GM21619 (cell line): ENCODE data around the gene TSPAN16.

Experiments
- ATAC-seq: cut with Tn5 transposase; IDR thresholded peaks from one replicate; pipeline ENCODE4 v1.9.1; 2021; ENCODE audit not compliant: unreplicated experiment

TSPAN16 gene

DNA sequence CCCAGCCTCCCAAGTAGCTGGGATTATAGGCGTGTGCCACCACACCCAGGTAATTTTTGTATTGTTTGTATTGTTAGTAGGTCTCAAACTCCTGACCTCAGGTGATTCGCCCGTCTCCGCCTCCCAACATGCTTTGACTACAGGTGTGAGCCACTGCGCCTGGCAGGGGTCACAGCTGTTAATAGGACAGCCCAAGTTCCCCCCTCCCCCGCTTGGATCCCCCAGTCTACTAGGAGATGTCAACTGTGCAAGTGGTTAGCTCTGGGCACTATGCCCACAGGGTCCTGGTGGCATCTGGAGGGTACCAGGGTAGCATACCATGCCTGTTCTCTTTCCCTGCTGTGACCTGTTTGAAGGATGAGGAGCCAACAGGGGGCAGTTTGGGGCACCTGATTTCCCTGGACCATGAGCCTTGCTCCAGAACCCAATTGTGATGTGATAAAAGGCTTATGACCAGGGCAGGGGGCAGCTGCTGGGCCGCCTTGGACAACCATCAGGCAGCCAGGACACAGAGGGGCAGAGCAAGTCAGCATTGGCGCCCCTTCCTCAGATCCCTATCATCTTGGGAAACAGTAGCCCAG is at the start of gene TSPAN16:
TSPAN16 (plus strand) TSS at position 496 of the 581 bp plus-strand sequence. CDS start 138 bp downstream, outside the sequence.
- no peak for ATAC-seq

GRCh38 chr19:11246941-11247340 is 49.0 kb upstream of the TSPAN16 start:
- ATAC-seq: no peak

DNA sequence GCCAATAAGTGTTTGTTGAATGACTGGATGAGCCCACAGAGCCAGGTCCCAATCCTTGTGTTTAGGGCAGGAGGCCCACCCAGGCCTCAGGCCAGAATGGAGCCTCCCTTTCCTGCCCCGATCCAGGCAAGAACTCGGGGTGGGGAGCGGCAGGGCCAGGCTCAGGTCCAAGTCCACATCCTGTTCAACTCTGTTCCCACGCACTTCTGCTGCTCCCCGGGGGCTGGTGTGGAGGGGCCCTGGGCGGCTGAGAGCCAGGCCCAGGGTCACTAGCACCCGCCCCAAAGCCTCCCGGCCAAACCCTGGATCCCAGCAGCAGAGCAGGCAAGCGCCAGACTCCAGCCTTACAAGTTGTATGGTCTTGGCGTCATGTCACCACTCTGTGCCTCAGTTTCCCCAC is 48.6 kb upstream of the TSPAN16 start:
- ATAC-seq: no peak

GRCh38 chr19:11247934-11248333 is 48.0 kb upstream of the TSPAN16 start:
- no peak for ATAC-seq

DNA sequence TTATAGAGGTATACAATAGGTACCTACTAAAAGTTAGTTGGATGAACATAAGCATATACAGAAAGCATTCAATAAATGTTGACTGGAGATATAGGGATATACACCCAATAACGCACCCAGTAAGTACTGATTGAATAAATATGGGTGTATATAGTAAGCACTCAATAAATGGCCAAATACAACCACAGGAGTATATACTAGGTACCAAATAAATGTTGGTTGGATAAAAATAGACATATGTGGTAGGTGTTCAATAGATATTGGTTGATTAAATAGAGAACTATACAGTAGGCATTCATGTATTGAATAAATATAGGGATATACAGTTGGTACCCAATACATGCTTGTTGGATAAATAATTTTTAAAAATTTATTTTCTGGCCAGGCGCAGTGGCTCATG is 47.1 kb upstream of the TSPAN16 start:
- ATAC-seq: no peak

- ATAC-seq: no peak
These were observed 44.7 kb upstream of the TSPAN16 start for GRCh38 chr19:11251217-11251616.

DNA sequence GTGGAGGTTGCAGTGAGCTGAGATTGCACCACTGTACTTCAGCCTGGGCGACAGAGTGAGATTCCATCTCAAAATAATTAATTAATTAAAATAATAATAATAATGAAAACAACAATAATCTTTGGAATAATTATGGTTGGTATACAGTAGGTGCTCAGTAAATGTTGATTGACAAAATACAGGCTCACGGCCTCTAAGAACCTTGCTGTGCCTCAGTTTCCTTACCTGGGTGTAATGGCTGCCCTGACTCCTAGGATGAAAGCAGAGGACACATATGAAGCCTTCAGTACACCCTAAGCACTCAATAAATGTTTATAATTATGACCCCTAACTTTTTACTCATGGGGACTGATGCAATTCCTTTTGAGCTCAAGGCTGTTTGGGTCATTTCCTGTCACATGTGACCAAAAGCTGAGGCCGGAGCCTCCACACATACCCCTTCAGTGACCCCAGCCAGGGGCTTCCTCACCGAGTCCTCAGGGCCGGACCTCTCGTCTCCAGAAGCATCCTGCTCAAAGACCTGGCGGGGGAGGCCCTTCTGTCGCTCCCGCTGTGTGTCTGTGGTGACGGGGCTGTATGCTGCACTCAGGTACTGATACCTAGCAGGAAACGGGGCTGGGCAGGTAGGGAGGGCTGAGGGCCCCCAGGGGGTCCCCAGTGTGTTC is 44.2 kb upstream of the TSPAN16 start:
- no peak for ATAC-seq

DNA sequence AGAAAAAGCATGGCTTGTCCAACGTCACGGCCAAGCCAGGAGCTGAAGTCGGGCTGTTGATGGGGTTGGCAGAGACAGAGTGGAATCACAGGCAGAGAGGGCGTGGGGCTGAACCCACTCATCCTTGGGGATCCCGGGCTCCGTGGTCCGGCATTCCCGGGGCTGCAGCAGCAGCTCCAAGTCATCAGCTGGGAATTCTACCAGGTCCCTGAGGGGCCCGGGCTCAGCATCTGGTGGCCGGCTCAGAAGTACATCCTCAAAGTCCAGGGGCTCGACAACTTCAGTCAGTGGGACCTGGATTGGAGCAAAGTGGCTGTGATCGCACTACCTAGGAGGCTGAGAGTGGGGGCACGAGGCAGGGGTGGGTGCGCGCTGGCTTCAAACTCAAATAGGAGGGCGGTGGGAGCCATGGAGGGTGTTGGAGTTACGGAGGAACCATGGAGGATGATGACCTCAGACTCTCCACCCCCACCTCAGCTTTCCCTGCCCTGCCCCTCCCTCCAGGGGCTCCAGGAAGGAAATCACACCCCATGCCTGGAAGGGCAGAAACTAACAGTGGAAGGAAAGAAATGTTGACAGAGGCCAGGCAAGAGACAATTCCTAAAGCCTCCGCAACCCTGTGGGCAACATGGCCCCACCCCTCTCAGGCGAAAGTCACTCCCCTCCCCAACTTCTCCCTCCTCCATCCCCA is 43.1 kb upstream of the TSPAN16 start:
- ATAC-seq: no peak

- ATAC-seq: no peak
These were observed 41.3 kb upstream of the TSPAN16 start for GRCh38 chr19:11254666-11255065.

GRCh38 chr19:11256189-11256588 is 39.8 kb upstream of the TSPAN16 start:
- ATAC-seq: no peak

DNA sequence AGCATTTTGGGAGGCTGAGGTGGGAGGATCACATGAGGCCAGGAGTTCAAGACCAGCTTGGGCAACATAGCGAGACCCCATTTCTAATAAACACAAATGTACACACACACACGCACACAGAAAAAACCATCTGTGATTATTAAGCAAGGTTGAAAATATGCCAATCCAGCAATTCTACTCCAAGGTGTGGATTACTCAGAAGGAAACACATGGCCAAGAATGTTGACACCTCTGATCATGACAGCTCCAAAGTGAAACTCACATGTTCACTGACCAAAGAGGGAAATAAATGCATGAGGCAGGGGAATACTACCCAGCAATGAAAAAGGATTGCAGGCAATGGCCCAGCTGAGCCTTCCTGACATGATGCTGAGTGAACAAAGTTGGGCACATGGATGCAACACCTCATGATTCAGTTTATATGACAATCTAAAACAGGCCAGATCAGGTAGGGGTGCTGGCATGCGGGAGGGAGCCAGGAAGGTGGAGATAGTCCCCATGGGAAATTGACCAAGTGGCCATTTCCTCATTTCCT is 38.0 kb upstream of the TSPAN16 start:
- ATAC-seq: no peak

GRCh38 chr19:11260996-11261395 is 35.0 kb upstream of the TSPAN16 start:
- no peak for ATAC-seq

- ATAC-seq: no peak
These were observed 34.5 kb upstream of the TSPAN16 start for GRCh38 chr19:11261431-11261970.

- ATAC-seq: no peak
These were observed 33.8 kb upstream of the TSPAN16 start, which contains the start of gene DOCK6 for GRCh38 chr19:11261971-11262839. Gene DOCK6, minus strand, starts transcription at chr19:11262524. Its CDS starts 84 bp downstream, at chr19:11262440.

DNA sequence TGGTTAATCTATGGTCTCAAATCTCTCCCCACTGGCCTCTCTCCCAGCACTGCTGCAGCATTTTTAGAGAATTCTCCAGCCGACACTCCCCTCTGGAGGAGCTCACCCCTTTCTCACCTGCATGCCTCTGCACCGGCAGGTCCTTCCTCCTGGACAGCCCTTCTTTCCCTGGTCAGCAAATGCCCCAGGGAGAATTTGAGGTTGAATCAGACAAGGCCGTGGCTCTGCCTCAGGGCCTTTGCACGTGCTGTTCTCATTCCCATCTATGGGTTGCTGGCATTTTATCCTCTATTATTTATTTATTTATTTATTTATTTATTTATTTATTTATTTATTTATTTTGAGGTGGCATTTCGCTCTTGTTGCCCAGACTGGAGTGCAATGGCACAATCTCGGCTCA is 32.2 kb upstream of the TSPAN16 start:
- ATAC-seq: no peak

GRCh38 chr19:11264452-11265176 is 31.3 kb upstream of the TSPAN16 start:
- no peak for ATAC-seq

DNA sequence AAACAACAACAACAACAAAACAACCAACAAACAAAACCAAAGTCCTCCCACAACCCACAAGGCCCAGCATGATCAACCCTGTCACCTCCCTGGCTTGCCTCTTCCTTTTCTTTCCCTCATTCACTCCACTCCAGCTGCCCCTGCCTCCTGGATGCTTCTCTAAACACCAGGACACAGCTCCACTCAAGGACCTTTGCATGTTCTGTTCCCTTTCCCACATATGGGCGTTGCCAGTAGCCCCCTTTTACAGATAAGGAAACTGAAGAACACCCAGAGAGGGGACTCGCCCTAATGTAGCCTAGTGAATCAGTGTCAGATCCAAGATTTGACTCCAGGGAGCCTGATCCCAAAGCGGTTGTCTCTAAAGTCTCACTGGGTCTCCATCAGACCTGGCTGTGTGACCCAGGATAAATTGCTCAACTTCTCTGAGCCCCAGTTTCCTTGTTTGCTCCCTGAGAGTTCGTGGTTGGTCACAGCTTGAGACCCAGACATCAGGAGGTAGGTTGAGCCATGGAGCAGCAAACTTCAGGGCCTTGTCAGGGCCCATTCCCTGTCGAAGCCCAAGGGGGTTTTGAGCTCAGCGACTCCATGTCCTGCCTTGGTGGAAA is 30.7 kb upstream of the TSPAN16 start:
- ATAC-seq: no peak

GRCh38 chr19:11265785-11266236 is 30.1 kb upstream of the TSPAN16 start:
- ATAC-seq: no peak

DNA sequence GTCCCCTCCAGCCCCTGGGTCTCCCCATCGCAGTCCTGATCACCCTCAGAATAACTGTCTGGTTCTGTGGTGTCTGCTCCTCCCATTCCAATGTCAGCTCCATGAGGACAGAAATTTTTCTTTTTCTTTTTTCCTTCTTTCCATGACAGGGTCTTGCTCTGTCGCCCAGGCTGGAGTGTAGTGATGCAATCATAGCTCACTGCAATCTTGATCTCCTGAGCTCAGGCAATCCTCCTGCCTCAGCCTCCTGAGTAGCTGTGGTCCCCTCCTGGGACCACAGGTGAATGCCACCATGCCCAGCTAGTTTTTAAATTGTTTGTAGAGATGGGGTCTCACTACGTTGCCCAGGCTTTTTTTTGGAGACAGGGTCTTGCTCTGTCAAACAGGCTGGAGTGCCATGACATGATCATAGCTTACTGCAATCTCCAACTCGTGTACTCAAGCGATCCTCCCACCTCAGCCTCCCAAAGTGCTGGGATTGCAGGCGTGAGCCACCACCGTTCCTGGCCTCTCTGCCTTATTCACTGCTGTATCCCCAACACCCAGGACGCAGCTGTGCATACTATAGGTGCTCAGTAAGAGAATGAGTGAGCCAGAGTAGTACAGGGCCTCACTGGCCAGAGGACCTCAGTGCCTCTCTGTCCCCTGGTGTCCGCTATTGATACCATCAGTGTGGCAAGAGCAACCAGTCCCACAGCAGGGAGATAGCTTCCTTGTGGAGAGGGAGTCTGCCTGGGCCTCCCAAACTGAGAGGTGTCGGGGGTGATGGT is 28.5 kb upstream of the TSPAN16 start:
- ATAC-seq: no peak
